ENCODE results near the gene NSG2.

The NSG2 gene

DNA sequence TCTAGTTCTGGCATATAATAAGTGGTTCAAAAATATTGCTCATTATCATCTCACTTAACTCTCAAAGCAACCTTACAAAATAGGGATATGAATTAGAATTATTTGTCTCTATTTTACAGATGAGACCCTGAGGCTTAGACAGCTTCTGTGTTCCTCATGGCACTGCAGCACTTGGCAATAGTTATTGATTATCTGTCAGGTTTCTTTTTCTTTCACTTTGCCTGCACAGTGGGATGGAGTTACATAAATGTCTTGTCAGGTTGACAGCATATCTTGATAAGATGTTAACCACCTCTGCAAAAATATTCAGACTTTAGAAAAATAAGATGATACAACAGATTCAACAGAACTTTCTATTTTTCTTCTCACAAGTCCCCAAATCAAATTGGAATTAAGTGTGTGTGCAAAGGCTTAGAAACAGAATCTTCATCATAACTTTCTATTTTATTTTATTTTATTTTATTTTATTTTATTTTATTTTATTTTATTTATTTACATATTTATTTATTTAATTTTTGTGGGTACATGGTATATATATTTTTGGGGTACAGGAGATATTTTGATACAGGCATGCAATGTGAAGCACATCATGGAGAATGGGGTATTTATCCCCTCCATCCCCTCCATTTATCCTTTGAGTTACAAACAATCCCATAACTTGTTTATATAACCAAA, 17.7 kb downstream of the NSG2 start:
- no peaks in the 10 kb centered on the region for H3K27me3 ChIP-seq (ENCODE audit: control insufficient read depth, insufficient read depth, low read length)
- H3K27ac ChIP-seq (ENCODE audit: low read depth, low read length) = no peak overlapping the region
- H3K4me1 ChIP-seq (ENCODE audit: control insufficient read depth, insufficient read depth, low read length) = no peaks in the 10 kb centered on the region
- H3K9ac ChIP-seq (ENCODE audit: low read depth, low read length) = no peak overlapping the region
- no peaks in the 10 kb centered on the region for H3K36me3 ChIP-seq (ENCODE audit: control insufficient read depth, insufficient read depth, low read length)
- no peak overlapping the region for H3K4me3 ChIP-seq (ENCODE audit: low read depth, low read length)
- H3K9me3 ChIP-seq (ENCODE audit: control insufficient read depth, insufficient read depth, low read length) = no peaks in the 10 kb centered on the region

DNA sequence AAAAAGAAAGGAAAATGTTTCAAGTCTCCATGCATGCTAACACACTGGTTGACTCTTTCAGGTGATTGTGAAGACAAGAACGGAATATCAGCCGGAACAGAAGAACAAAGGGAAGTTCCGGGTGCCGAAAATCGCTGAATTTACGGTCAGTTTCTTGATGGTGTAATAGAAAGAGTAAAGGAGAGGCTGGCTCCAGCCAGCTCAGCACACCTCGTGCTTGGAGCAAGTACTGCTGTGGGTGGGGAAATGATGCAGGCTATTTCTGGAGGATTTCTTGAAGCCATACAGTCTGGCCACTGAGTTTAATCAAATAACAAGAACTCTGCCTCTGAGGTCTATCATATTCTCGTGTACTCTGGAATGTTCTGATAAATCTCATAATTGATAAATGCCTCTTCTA, 18.7 kb downstream of the NSG2 start:
- H3K4me3 ChIP-seq (ENCODE audit: low read depth, low read length) = no peak overlapping the region
- H3K27me3 ChIP-seq (ENCODE audit: control insufficient read depth, insufficient read depth, low read length) = no peaks in the 10 kb centered on the region
- no peaks in the 10 kb centered on the region for H3K4me1 ChIP-seq (ENCODE audit: control insufficient read depth, insufficient read depth, low read length)
- H3K9me3 ChIP-seq (ENCODE audit: control insufficient read depth, insufficient read depth, low read length) = no peaks in the 10 kb centered on the region
- no peak overlapping the region for H3K27ac ChIP-seq (ENCODE audit: low read depth, low read length)
- H3K9ac ChIP-seq (ENCODE audit: low read depth, low read length) = no peak overlapping the region
- no peaks in the 10 kb centered on the region for H3K36me3 ChIP-seq (ENCODE audit: control insufficient read depth, insufficient read depth, low read length)

DNA sequence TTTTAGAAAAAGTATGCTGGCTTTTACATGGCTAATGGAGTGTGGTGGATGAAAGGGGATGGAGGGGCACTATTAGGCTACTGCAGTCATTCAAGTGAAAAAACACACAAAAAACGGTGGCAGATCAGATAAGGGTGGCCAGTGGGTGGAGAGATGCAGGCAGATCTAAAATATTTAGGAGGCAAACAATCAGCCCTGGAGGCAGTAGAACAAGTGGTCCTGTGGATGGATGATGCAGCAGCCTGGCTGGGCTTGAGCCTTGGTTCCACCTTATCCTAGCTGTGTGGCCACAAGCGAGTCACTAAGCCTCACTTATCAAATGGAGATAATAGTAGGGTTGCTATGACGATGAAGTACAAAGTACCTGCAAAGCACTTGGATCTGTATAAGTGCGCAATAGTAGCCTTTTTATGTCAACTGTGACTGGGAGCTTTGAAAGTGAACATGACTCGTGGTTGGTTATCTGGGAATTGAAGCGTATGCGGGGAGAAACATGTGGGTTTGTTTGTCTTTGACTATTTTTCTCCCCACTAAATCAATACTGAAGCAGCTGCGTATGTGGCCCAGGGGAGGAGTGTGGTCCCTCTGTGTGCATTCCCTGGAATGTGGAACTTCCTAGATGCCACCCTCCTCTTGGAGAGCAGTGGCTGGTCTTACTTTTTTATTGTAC, 20.2 kb downstream of the NSG2 start:
- Histone ChIP-seq H3K4me3 (ENCODE audit: low read depth, low read length) (no peak overlapping the region), H3K27me3 (ENCODE audit: control insufficient read depth, insufficient read depth, low read length) (no peaks in the 10 kb centered on the region), H3K36me3 (ENCODE audit: control insufficient read depth, insufficient read depth, low read length) (no peaks in the 10 kb centered on the region), H3K27ac (ENCODE audit: low read depth, low read length) (no peak overlapping the region), H3K4me1 (ENCODE audit: control insufficient read depth, insufficient read depth, low read length) (no peaks in the 10 kb centered on the region), H3K9ac (ENCODE audit: low read depth, low read length) (no peak overlapping the region), H3K9me3 (ENCODE audit: control insufficient read depth, insufficient read depth, low read length) (no peaks in the 10 kb centered on the region)

DNA sequence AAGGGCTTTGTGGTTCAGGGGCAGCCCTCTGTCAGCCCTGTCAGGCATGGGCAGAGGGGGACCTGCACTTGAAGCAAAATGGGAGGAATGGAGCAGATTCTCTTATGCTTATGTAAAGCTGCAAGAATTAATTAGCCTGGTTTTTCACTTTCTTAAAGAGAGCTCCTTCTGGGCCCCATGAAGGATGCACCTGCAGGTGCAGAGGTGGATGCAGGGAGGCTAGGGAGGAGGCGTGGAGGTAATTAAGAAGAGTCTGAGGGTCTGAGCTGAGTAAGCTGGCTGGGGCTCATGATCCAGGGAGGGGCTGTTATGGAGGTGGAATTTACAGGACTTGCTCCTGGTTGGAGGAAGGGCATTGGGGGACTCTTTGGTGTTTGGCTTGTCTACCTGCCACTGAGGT, 22.0 kb downstream of the NSG2 start:
- no peaks in the 10 kb centered on the region for H3K36me3 ChIP-seq (ENCODE audit: control insufficient read depth, insufficient read depth, low read length)
- H3K4me1 ChIP-seq (ENCODE audit: control insufficient read depth, insufficient read depth, low read length) = no peaks in the 10 kb centered on the region
- no peak overlapping the region for H3K27ac ChIP-seq (ENCODE audit: low read depth, low read length)
- no peak overlapping the region for H3K9ac ChIP-seq (ENCODE audit: low read depth, low read length)
- no peak overlapping the region for H3K4me3 ChIP-seq (ENCODE audit: low read depth, low read length)
- H3K27me3 ChIP-seq (ENCODE audit: control insufficient read depth, insufficient read depth, low read length) = no peaks in the 10 kb centered on the region
- no peaks in the 10 kb centered on the region for H3K9me3 ChIP-seq (ENCODE audit: control insufficient read depth, insufficient read depth, low read length)

DNA sequence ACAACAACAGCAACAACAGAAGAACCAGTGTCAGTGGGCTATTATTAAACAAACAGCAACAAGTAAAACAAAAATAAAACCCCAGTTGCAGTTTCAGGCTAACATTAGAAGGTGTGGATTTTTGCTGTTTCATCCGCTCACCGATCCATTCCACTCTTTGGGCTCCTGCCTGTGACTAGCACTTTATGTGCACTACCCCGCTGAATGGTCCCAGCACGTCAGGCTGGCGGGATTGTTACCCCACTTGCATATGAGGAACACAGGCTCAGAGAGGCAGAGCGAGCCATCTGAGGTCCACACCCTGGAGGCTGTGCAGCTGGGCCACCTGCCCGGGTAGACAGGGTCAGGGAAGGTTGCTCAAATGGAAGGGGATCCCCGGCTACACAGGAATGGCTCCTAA, 26.0 kb downstream of the NSG2 start:
- Histone ChIP-seq H3K9me3 (ENCODE audit: control insufficient read depth, insufficient read depth, low read length) (no peaks in the 10 kb centered on the region), H3K27me3 (ENCODE audit: control insufficient read depth, insufficient read depth, low read length) (no peaks in the 10 kb centered on the region), H3K36me3 (ENCODE audit: control insufficient read depth, insufficient read depth, low read length) (no peaks in the 10 kb centered on the region), H3K9ac (ENCODE audit: low read depth, low read length) (no peak overlapping the region), H3K27ac (ENCODE audit: low read depth, low read length) (no peak overlapping the region), H3K4me3 (ENCODE audit: low read depth, low read length) (no peak overlapping the region), H3K4me1 (ENCODE audit: control insufficient read depth, insufficient read depth, low read length) (no peaks in the 10 kb centered on the region)

DNA sequence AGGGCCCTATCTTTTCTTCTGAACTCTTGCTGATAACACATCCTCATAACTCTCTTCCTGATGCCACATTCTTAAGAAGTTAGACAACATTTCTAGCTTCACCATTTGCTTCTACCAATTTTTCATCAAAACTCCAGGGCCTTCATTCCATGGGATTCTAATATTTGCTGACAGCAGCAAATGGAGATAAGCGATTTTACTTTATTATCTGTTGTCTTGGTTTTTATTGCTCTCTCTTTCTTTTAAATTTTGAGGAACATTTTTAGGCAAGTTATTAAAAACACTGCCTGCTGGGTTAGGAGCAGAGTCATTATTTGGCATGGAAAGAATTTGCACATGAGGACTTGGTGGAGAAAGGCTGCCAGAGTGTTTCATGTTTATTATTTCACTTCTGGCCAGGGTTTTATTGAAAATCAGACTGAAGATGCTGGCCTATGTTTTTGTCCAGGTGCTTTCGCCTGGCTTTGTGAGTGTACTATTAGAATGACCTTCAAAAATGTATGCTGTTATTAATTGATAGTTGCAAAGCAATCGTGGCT, 27.7 kb downstream of the NSG2 start:
- Histone ChIP-seq H3K4me1 (ENCODE audit: control insufficient read depth, insufficient read depth, low read length) (no peaks in the 10 kb centered on the region), H3K9me3 (ENCODE audit: control insufficient read depth, insufficient read depth, low read length) (no peaks in the 10 kb centered on the region), H3K36me3 (ENCODE audit: control insufficient read depth, insufficient read depth, low read length) (no peaks in the 10 kb centered on the region), H3K27me3 (ENCODE audit: control insufficient read depth, insufficient read depth, low read length) (no peaks in the 10 kb centered on the region), H3K4me3 (ENCODE audit: low read depth, low read length) (no peak overlapping the region), H3K9ac (ENCODE audit: low read depth, low read length) (no peak overlapping the region), H3K27ac (ENCODE audit: low read depth, low read length) (no peak overlapping the region)

DNA sequence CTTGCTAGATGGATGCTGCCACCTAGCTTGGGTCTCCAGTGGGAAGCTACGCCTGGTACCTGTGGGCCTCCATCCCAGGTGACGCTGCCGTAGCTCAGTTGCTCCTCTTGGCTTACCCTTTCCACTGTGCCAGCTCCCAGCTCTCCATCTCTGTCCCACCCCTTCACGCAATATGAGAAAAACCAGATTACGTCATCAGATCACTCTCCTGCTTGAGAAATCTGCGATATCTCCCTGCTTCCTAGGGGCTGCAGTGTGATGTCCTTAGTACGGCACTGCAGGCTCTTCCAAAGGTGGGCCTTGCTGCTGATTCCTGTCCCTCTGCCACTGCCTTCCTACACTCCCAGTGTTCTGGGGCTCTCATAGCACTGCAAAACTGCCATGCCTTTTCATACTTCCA, 28.9 kb downstream of the NSG2 start:
- H3K4me1 ChIP-seq (ENCODE audit: control insufficient read depth, insufficient read depth, low read length) = no peaks in the 10 kb centered on the region
- H3K27ac ChIP-seq (ENCODE audit: low read depth, low read length) = no peak overlapping the region
- H3K27me3 ChIP-seq (ENCODE audit: control insufficient read depth, insufficient read depth, low read length) = no peaks in the 10 kb centered on the region
- H3K36me3 ChIP-seq (ENCODE audit: control insufficient read depth, insufficient read depth, low read length) = no peaks in the 10 kb centered on the region
- H3K4me3 ChIP-seq (ENCODE audit: low read depth, low read length) = no peak overlapping the region
- no peaks in the 10 kb centered on the region for H3K9me3 ChIP-seq (ENCODE audit: control insufficient read depth, insufficient read depth, low read length)
- H3K9ac ChIP-seq (ENCODE audit: low read depth, low read length) = no peak overlapping the region

DNA sequence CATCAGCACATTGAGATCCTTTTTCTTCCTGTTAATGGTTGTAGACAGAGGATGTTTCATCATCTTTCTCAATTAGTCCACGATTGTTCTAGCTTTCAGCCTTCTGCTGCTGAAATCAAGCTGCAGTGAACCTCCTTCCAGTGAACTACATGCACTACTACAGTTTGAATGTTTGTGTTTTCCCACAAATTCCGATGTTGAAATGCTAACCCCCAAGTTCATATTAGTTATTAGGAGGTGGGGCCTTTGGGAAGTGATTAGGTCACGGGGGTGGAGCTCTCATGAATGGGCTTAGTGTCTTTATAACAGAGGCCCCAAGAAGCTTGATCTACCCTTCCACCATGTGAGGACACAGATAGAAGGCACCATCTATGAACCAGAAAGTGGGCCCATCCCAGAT, 32.9 kb downstream of the NSG2 start:
- H3K9ac ChIP-seq (ENCODE audit: low read depth, low read length) = no peak overlapping the region
- H3K4me1 ChIP-seq (ENCODE audit: control insufficient read depth, insufficient read depth, low read length) = no peaks in the 10 kb centered on the region
- no peak overlapping the region for H3K27ac ChIP-seq (ENCODE audit: low read depth, low read length)
- no peaks in the 10 kb centered on the region for H3K36me3 ChIP-seq (ENCODE audit: control insufficient read depth, insufficient read depth, low read length)
- H3K4me3 ChIP-seq (ENCODE audit: low read depth, low read length) = no peak overlapping the region
- H3K27me3 ChIP-seq (ENCODE audit: control insufficient read depth, insufficient read depth, low read length) = no peaks in the 10 kb centered on the region
- H3K9me3 ChIP-seq (ENCODE audit: control insufficient read depth, insufficient read depth, low read length) = no peaks in the 10 kb centered on the region

DNA sequence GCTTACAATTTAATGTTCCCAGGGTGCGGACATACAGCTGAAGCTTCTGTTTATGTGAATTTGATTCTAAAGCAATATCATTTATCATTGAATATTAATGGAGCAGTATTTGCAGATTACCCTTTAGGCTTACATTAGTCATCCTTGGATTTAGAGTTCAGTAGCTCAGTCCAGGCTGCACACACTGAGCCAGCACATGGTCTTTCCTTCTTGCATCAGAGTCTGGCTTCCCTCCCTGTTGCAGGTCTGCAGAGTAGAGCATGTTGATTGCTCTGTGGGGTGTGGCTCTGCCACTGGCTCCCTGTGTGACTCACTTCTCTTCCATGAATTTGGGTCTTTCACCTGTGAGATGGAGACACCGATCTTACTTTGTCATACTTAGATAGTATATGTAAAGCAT, 36.8 kb downstream of the NSG2 start:
- H3K27ac ChIP-seq (ENCODE audit: low read depth, low read length) = no peak overlapping the region
- no peaks in the 10 kb centered on the region for H3K9me3 ChIP-seq (ENCODE audit: control insufficient read depth, insufficient read depth, low read length)
- H3K36me3 ChIP-seq (ENCODE audit: control insufficient read depth, insufficient read depth, low read length) = no peaks in the 10 kb centered on the region
- no peak overlapping the region for H3K9ac ChIP-seq (ENCODE audit: low read depth, low read length)
- no peak overlapping the region for H3K4me3 ChIP-seq (ENCODE audit: low read depth, low read length)
- no peaks in the 10 kb centered on the region for H3K27me3 ChIP-seq (ENCODE audit: control insufficient read depth, insufficient read depth, low read length)
- H3K4me1 ChIP-seq (ENCODE audit: control insufficient read depth, insufficient read depth, low read length) = no peaks in the 10 kb centered on the region

DNA sequence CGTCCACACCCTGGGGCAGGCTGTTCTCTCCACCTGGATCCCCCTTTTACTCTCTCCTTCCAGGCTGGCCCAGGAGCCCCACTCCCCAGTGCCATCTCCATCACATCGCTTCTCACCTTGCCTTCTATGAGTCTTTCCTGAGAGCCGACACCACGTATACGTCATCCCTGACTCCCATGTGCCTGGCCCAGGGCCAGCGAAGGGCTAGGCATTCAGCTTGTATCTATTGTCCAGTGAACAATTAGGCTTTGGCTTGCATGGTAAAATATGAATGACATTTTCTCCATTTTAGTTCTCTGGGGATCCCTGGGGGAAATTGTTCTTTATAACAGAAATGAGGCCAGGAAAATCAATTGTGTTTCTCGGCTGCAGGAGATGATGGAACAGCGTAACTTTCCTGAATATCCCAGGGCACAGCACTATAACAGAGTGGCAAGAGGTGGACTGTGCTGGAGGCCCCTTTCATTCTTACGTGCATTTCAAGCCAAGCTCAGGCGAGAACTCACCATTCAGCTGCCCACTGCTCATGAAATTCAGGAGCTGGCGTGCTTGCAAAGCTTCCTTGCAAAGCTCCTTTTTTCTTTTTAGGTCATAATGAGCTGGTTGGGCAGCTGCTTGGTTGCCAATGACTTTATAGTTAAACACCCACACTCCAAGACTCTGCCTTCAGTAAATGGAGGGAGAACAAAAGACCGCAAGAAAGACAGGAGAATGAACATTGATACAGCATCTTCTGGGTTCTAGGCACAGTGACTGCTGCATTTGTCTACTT, 37.7 kb downstream of the NSG2 start:
- no peaks in the 10 kb centered on the region for H3K27me3 ChIP-seq (ENCODE audit: control insufficient read depth, insufficient read depth, low read length)
- no peaks in the 10 kb centered on the region for H3K9me3 ChIP-seq (ENCODE audit: control insufficient read depth, insufficient read depth, low read length)
- H3K36me3 ChIP-seq (ENCODE audit: control insufficient read depth, insufficient read depth, low read length) = no peaks in the 10 kb centered on the region
- no peaks in the 10 kb centered on the region for H3K4me1 ChIP-seq (ENCODE audit: control insufficient read depth, insufficient read depth, low read length)
- no peak overlapping the region for H3K27ac ChIP-seq (ENCODE audit: low read depth, low read length)
- no peak overlapping the region for H3K4me3 ChIP-seq (ENCODE audit: low read depth, low read length)
- no peak overlapping the region for H3K9ac ChIP-seq (ENCODE audit: low read depth, low read length)

DNA sequence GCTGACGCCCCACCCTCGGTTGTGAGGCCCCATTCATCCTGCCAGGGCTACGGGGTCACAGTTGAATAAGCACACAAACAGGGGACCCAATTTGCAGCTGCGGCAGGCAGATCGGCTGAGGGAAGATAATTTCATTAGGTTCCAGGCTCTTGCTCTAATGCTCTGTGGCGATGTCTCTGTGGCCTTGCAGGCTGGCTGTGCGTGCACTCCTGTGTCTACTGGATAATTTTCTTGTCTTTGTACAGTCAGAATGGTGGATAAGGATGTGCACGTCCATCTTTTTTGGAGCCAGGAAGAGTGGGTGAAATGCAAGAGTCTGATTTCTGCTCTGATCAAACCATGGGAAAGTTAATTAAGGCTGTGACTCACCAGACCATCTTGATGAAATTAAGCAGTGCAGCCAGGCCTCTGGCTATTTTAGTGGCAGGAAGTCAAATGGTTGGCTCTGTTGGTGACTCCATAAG, 39.2 kb downstream of the NSG2 start:
- Histone ChIP-seq H3K4me1 (ENCODE audit: control insufficient read depth, insufficient read depth, low read length) (no peaks in the 10 kb centered on the region), H3K27me3 (ENCODE audit: control insufficient read depth, insufficient read depth, low read length) (no peaks in the 10 kb centered on the region), H3K4me3 (ENCODE audit: low read depth, low read length) (no peak overlapping the region), H3K27ac (ENCODE audit: low read depth, low read length) (no peak overlapping the region), H3K9me3 (ENCODE audit: control insufficient read depth, insufficient read depth, low read length) (no peaks in the 10 kb centered on the region), H3K36me3 (ENCODE audit: control insufficient read depth, insufficient read depth, low read length) (no peaks in the 10 kb centered on the region), H3K9ac (ENCODE audit: low read depth, low read length) (no peak overlapping the region)

All from HUES48 (cell line).